HG02588 (cell line): Measurements from ENCODE around the gene RNASE9.
"Not testable (repeated sequence)": the region's sequence is repeated elsewhere in the genome, so short reads cannot be mapped to it uniquely, and the experiment has no call there.

Experiments
- ATAC-seq: cut with Tn5 transposase; IDR thresholded peaks from one replicate; pipeline ENCODE4 v1.9.1; 2021; ENCODE audit warnings: mild to moderate bottlenecking, moderate library complexity; ENCODE audit not compliant: unreplicated experiment

RNASE9 gene

DNA sequence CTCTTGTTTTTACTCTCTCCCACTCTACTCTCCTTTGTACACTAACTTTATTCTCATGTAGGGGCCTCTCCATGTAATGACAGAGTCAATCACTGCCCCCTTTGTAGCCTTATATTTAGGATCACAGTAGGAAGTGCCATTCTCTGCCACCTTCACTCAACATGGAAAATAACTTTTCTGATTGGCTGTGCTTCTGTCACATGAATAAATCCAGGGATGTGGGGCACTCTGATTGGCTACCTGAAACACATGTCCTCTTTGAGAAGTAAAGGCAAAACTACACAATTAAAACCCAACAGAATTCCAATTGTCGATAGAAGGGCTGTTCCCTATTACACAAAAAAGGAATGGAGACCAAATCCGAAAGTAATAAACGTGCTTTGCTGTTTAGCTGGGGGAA lies at the start of gene RNASE9:
TSS of gene RNASE9 (minus strand) at position 87 of the 400 bp plus-strand sequence.
- ATAC-seq, result no peak

DNA sequence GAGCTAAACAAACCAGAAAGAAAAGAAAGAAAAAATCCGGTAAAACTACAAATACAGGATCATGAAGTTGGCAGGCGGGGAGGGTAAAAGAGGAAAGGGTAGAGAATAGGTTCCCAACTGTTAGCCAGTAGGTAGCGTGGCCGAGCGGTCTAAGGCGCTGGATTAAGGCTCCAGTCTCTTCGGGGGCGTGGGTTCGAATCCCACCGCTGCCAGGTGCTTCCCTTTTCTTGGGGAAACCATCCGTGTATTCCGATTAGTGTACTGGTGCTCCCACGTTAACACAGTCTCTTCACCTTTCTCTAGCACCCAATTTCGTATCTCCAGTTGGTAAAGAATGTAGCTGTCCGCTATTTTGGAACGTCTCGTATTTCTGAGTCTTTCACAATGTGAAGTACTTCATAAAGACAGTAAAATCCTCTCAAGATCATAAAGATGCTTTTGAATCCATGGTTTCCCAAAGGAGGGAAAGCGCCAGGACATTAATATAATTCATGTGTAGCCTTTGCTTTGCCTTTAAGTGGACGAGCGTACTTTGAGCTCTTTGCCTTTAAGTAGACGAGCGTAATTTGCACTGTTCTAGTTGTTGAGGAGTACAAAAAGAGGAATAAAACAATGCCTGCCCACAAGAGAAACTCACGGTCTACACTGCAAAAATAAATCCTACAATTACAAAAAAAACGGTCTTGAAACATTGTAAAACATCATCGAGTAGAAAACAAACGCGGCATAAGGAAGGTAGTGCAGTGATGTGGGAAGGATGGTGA lies 49.3 kb upstream of the RNASE9 start:
- ATAC-seq, result peak; percentile 21

DNA sequence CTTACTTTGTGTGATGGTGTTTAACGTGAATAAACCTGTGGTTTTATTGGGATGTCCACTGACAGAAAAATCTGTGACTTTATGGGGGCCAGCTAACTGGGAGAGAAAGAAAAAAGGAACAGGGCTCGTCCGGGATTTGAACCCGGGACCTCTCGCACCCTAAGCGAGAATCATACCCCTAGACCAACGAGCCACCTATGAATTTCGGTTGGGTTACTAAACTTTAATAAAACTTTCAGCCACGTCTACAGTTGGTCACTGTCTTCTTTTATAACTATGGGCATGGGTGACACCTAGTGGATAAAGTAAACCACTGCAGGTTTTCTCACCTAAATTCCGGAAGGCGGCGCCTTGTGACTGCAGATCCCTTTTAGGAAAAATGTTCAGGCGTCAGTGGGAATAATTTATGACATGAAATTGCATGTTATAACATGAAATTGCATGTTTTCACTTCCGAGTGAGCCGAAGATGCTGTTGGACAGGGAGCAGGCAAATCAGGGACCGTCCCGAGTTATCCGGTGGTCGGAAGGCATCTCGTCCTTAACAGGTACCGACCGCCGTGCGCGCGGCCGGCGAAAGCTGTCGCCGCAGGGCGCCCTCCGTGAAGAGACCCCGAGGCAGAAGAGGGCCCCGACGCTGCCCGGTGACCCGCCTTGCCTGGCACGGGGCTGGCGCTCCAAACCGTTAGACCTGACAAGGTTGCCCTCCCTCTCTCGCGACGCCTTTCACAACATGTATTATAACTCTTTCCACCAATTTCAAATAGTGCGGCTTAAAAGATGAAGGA lies 48.6 kb upstream of the RNASE9 start:
- no peak for ATAC-seq

DNA sequence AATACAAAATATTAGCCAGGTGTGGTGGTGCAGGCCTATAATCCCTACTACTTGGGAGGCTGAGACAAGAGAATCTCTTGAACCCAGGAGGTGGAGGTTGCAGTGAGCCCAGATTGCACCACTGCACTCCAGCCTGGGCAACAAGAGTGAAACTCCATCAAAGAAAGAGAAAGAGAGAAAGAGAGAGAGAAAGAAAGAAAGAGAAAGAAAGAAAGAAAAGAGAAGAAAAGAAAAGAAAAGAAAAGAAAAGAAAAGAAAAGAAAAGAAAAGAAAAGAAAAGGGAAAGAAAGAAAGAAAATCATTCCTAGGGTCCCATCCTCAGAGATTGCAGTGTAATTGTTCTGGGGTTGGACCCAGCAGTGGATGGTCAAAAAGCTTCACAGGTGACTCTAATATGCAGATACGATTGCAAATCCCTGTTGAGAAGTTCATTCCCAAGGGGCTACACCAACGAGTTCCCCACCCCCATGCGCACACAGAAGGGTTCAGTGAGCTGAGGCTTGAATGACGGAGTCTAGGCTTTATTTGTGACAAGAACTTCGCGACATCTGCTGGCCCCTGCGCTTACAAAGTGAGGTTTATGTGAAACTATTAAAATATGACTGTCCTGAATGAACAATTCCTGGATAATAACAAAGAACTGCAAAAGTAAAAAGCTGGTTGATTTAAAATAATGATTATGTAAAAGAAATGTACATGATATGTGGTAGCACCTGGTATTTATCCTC lies 47.7 kb upstream of the RNASE9 start:
- ATAC-seq, result no peak

DNA sequence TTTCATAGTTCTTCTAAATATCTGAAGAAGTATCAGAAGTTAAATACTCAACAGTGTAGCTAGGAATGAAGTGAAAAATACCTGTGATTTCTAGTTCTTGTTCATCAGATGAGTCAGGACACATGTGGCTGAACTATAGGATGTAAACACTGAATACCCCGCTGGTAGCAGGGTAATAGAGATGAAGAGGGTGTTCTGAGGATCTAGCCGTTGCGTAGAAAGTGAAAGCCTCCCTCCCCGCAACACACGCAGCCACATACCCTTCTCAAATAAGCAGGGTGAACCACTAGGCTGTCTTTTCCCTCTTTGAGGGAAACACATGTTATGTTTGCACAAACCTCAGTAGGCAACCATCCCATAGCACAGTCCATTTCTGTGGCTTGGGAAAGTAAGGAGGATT lies 46.8 kb upstream of the RNASE9 start:
- ATAC-seq, result no peak

DNA sequence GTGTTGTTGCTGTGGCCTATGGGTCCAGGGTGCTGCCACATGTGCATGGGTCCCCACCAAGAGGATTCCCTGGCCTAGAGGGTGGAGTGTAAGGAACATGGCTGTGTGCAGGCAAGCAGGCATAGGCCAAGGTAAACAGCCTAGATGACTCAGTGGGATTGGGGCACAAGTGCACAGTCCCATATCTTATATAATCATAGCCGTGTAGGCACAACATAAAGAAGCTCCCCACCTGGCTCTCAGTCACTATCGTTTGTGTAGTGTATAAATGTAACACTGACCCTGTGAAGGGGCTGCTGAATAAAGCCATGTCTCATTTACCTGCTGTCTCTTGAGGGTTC lies 46.0 kb upstream of the RNASE9 start:
- no peak for ATAC-seq

DNA sequence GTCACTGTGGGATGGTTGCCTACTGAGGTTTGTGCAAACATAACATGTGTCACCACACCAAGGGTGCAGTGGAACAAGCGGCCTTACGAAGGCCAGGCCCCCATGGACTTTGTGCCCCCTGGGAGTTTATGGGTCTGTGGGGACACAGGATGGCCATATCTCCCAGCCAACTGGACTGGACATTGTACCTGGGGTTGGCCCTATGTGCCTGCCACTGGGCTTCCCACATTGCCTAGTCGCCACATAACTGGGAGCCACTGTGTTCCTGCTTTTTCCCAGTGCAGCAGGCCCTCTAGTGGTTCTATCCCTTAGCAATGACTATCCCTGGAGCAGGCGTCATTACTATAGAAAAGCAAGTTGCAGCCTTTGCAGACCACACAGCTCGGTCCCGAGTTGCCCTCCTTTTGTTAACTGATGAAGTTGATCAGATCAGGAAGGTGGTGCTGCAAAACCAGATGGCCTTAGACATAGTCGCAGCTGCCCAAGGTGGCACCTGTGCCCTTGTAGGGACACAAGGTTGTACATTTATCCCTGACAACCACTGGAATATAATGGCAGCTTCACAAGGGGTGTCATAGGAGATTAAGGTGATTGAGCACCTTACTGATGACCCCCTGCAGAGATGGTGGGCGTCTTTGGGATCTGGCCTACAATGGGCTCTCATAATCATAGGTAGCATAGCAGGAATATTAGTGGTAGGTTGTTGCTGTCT lies 45.5 kb upstream of the RNASE9 start:
- ATAC-seq, result no peak

DNA sequence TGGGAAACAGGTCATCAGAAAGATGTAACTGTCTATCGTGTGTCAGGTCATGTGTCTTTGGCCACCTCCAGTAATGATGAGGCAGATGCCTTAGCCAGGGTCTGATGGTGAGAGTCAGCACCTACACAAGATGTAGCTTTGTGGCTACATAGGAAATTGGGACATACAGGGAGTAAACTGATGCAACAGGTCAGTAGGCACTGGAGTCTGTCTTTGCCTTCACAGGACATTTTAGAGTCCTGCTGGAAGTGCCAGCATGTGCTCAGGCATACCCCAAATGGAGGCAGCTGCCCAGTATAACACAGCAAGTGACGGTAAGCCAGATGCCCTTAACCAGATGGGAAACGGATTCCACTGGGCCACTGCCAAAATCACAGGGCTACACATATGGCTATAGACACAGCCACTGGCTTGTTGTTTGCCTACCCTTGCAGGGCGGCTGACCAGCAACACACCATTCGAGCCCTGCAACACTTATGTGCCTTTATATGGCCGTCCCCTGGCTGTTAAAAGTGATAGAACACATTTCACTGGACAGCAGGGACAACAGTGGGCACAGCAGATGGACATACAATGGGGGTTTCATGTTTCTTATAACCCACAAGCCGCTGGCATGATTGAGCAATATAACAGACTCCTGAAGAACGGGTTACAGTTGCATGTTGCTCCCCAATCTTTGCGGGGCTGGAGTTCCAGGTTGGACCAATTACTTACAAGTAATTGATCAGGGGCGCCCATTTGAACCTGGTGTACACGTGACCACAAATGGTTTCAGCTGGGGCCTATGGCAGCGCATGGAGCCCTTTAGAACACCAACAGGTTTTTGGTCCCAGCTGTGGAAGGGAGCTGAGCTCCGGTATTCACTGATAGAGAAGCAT lies 43.2 kb upstream of the RNASE9 start:
- no peak for ATAC-seq

DNA sequence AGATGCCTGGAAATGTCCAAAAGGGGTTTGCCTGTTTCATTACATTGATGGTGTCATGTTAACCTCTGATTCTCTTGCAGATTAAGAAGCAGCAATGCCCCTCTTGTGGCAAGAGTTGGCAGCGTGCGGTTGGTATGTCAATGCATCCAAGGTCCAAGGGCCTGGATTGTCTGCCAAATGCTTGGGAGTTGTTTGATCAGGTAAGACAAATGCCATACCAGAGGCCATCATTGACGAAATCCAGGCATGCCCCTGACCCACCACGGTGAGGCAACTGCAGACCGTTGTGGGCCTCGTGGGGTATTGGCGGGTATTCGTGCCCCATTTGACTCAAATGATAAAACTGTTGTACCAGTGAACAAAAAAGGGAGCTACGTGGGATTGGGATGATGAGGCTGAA lies 41.7 kb upstream of the RNASE9 start:
- ATAC-seq, result no peak

DNA sequence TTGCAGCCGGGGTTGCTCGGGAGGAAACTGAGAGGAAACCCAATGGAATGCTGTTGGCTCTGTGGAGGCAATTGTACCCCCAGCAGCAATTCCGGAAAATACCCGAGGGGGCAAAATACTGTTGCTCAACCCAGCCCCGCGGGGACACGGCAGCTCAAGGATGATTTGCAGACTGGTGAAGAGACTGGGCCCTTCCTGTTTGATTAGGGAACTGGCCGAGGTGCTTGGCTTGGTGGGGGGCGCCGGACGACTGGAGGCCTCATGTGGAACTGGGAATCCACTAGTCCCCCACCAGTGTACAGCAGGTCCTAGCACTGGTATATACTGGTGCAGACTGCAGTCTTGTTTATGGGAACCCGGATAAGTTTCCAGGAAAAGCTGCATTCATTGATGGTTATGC lies 40.7 kb upstream of the RNASE9 start:
- ATAC-seq, result no peak

DNA sequence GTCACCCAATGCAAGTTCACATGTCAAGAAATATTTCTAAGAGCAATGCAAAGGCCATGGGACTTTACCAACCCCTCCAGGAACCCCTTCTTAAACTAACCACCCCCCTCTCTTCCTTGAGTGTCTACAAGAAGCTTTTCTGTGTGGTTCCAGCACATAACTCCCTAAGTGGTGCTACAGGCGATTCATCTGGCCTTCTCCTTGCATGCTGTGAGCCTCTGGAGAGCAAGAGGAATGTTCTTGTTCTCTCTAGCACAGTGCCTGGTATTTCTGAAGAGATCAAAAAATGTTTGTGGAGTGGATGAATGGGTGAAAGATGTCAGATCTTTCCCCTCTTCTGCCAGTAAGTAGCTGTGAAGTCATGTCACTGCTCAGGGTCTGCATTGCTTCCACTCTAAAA lies 36.3 kb upstream of the RNASE9 start:
- no peak for ATAC-seq

DNA sequence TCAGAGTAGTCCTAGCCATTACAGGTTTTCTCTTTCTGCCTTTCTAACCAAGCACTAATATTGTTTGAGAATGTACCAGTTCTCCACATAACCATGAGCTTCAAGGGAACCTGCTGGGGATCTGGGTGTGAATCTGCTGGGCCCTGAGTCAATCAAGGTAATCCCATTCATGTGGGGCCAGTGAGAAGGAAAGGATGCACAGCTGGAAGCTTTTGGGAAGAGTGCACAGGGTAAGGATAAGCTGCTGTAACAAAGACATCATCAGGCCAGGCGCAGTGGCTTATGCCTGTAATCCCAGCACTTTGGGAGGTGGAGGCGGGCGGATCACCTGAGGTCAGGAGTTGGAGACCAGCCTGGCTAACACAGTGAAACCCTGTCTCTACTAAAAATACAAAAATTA lies 34.9 kb upstream of the RNASE9 start:
- not testable (repeated sequence) for ATAC-seq

DNA sequence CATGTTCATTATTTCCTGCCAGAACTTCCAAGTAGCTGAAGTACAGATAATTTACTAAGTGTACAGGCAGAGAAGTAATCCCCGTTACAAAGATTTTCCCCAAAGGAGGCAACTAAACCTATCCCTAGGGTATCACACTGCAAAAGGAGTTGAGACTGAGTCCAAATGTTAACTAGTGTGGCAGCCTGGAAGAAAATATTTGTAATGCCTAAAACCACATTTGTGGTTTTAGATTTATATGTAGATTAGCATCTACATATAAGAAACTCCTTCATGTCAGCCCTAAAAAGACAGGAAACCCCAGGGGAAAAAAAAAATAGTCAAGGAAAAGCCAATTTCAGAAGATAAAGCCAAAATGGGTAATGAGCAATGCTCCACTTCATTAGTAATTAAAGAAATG lies 31.7 kb upstream of the RNASE9 start:
- ATAC-seq, result no peak

DNA sequence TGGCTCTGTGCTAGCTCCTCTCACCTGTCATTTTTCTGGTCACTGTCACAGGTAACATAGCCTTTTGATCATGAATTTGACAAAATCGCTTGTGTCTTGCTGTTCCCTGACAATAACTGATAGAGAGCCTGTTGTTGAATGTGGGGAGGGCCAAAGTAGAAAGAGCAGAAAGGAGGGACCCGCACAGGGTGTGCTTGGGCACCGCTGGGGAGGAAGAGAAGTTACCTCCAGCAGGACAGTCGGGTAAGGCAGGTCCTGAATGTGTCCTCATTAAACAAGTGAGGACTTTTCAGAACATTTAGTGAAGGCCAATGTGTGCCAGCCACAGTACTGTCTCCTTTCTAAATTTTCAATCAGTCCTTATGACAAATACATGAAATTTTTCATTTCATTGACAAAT lies 30.4 kb upstream of the RNASE9 start, which contains the start of gene RNASE12:
TSS of gene RNASE12 (minus strand) at position 142 of the 400 bp plus-strand sequence. CDS start 653 bp downstream, outside the sequence.
- no peak for ATAC-seq

DNA sequence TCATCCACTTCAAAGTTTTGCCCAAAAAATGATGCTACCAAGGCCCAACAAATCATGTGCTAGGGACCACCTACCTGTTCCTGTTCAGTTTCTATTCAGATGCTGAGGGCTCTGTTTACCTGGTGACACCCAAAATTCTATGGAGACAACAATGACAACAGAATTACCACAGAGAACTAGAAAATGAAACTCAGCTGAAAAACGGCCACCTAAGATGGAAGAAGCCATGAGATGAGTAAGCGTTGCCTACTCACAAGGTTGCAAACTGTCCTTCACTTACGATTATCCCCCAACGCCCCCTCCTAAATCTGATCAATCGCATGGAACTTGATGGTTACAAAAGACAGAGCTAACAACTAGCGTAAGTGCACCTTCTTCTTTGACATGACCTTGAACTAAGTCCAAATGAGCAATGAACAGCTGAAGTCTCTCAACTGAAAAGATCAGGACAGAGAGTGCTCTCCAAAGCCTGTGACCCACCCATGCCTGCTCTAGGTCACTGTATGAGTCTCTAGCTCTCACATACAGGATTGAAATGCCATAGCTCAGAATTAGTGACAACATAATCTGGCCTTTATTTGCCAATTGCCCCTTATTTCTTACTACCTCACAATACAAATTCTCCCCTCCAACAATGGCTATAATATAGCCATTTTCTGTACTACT lies 26.8 kb upstream of the RNASE9 start, which contains the start of gene RNASE11:
TSS of gene RNASE11 (minus strand) at position 513 of the 666 bp plus-strand sequence.
- no peak for ATAC-seq

DNA sequence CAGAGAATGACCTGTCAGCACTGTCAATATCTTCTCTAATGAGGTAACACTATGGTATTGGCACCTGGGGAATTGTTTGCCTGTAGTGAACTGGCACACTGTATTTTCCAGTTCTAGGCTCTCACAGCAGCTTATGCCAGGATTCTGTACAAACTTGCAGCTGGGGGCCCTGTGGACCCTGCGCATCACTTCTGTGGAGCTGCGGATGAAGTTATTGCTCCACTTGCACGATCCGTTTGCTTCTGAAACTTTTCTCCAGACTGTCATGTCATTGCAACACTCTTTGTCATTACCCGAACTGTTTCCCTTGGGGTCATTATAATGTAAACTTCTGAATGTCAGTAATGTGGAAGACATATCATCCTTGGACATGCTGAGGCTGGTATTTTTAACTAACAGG lies 23.1 kb upstream of the RNASE9 start:
- no peak for ATAC-seq

DNA sequence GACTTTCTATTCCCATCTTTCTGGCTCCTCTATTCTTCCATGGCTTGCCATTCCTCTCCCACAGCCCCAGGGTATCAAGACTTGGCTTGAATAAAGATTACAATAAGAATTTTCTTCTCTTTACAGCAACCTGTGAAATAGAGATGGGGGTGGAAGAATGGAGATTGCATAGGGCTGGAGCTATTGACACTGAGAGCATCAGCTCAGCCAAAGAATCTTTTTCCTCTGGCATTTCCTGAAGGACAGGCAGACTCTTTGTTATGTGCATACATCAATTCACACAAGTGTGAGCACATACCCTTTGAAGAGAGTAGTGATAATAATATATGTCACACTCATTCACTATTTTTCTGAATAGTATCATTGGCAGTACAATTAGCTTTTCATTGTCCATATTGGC lies 22.3 kb upstream of the RNASE9 start:
- no peak for ATAC-seq

DNA sequence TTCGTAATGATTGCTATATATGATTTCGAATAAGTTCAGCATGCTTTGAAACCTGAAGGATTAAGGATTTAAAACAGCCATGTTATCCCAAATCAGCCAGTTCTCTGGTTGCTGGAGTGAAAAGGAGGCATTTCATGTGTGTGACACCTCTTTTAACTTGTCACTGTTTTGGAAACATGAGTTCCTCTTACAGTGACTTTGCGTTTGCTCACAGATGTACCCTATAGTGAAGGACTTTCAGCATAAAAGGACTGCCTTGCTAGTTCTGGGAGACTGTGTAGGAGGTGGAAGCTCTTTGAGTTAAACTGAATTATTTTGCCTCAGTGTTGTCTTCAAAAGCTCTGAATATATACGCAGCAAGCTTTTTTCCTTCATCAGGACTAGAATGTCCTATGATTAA lies 19.4 kb upstream of the RNASE9 start:
- ATAC-seq, result no peak

DNA sequence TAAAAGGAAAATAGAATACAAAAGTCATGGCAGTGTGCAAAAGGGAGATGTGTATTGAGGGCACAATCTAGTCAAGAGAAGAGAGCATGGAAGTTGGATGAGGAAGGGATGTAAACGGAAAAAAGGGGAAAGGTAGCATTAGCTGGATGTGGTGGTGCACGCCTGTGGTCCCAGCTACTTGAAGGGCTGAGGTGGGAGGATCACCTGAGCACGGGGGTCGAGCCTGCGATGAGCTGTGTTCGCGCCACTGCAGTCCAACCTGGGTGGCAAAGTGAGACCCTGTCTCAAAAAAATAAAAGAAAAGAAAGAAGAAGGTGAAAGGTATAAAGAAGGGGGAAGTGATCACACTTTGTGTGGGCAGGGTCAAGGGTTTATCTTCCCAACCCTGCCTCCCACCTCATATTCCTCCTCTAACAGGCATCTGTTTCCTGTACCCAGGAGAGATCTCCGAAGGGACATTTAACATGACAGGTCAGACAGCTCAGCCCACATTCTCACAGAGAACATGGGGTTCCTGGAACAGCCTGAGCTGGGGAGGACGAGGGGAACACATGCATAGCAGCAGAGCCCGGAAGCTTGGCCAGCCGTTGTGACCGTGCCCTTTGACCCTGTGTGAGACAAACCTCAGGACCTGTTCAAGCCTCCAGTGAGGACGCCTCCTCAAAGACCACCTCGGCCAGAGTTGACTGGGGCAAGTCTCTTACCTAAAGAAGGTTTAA lies 18.1 kb upstream of the RNASE9 start:
- ATAC-seq, result no peak
